Tibial artery (tissue), 4 donors: ENCODE results near the gene JMJD8.

Source experiments
- DNase-seq, 2 donors: peaks; one replicate each; pipeline ENCODE4 v3.0.0-alpha.2; 2019
- H3K27ac ChIP-seq, 2 donors: fragments of 200-600 bp; sonication (generic) in 1 of 2; 1 replicate in 1 of 2; 2 replicates in 1 of 2; pipeline ENCODE4 v1.5.1; 2018 to 2019; ENCODE audit warnings: mild to moderate bottlenecking in 1 of 2
- H3K27me3 ChIP-seq, 2 donors: fragments of 200-600 bp; sonication (generic) in 1 of 2; one replicate each; pipeline versions ENCODE4 v1.5.1 to v1.6.0; 2016 to 2019
- H3K36me3 ChIP-seq, 3 donors: fragments of 200-600 bp; sonication (generic) in 2 of 3; one replicate each; pipeline ENCODE4 v1.5.1; 2016 to 2019; ENCODE audit warnings: mild to moderate bottlenecking in 2 of 3
- H3K4me1 ChIP-seq, 4 donors: fragments of 200-600 bp; sonication (generic) in 2 of 4; 1 replicate in 3 of 4; 2 replicates in 1 of 4; pipeline ENCODE4 v1.5.1; 2016 to 2019
- H3K4me3 ChIP-seq, 2 donors: fragments of 200-600 bp; sonication (generic) in 1 of 2; 1 replicate in 1 of 2; 2 replicates in 1 of 2; pipeline ENCODE4 v1.5.1; 2018 to 2019; ENCODE audit warnings: mild to moderate bottlenecking in 2 of 2
- H3K9me3 ChIP-seq, 3 donors: fragments of 200-600 bp; sonication (generic) in 1 of 3; one replicate each; pipeline ENCODE4 v1.5.1; 2016 to 2019
- intact Hi-C: fragments of 100-400 bp; cut with DNase I; formaldehyde crosslinking; loops from one replicate; pipeline ENCODE4 v1.15.0; 2023; ENCODE audit warnings: low total_unique reads
- TF ChIP-seq, protein P1 (sequence below), 2 experiments: fragments of 200-600 bp in 1 of 2; fragments of 450-650 bp in 1 of 2; IDR thresholded peaks; one replicate each; pipeline ENCODE4 v1.5.1; 2017 to 2019; ENCODE audit warnings: antibody characterized with exemption in 2 of 2, mild to moderate bottlenecking in 1 of 2, moderate library complexity in 1 of 2

The JMJD8 gene

DNA sequence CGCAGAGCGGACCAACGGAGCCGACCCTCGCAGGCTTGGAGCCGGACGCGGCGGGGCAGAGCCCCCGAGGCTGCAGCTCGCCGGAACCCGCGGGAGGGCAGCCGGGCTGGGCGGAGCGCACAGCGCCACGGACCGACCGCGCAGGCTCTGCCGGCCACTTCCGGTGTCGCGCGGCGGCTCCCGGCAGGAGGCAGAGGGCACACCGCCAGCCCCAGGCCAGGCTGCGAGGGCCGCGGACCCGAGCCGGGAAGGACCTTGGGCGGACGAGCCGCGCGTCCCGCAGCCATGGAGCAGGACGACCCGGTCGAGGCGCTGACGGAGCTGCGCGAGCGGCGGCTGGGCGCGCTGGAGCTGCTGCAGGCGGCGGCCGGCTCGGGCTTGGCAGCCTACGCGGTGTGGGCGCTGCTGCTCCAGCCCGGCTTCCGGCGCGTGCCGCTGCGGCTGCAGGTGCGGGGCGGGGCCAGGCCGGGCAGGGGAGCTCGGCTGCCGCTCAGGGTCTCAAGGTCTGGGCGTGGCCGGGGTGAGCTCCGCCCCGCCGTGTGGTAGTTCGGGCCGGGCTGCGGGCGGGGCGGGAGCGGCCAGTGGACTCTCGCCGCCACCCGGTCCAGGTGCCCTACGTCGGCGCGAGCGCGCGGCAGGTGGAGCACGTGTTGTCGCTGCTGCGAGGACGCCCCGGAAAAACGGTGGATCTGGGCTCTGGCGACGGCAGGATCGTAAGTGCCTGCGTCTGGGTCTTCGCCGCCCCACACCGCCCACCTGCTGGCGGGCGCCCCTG, 37.0 kb upstream of the JMJD8 start, which contains the start of gene ANTKMT:
TSS of gene ANTKMT (plus strand) at position 157 of the 775 bp plus-strand sequence. CDS start at position 286, 129 bp downstream.
- H3K27me3 ChIP-seq: peaks cover 0 to 21% of the 10 kb centered on the region in 2 donors
- peak within 1 kb of the TSS; percentile 77 to 92 for H3K27ac ChIP-seq
- intact Hi-C loops: no loop called here
- H3K9me3 ChIP-seq: no peaks in the 10 kb centered on the region
- TF ChIP-seq, protein P1, sequence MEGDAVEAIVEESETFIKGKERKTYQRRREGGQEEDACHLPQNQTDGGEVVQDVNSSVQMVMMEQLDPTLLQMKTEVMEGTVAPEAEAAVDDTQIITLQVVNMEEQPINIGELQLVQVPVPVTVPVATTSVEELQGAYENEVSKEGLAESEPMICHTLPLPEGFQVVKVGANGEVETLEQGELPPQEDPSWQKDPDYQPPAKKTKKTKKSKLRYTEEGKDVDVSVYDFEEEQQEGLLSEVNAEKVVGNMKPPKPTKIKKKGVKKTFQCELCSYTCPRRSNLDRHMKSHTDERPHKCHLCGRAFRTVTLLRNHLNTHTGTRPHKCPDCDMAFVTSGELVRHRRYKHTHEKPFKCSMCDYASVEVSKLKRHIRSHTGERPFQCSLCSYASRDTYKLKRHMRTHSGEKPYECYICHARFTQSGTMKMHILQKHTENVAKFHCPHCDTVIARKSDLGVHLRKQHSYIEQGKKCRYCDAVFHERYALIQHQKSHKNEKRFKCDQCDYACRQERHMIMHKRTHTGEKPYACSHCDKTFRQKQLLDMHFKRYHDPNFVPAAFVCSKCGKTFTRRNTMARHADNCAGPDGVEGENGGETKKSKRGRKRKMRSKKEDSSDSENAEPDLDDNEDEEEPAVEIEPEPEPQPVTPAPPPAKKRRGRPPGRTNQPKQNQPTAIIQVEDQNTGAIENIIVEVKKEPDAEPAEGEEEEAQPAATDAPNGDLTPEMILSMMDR (IDR thresholded peaks at IDR 0.05): peak; percentile 7 to 22
- H3K36me3 ChIP-seq: no peaks in the 10 kb centered on the region
- peak; percentile 40 to 84 for DNase-seq
- H3K4me3 ChIP-seq: peak within 1 kb of the TSS; percentile 63 to 74
- peaks cover 0 to 43% (median 25%) of the 10 kb centered on the region in 4 donors for H3K4me1 ChIP-seq

DNA sequence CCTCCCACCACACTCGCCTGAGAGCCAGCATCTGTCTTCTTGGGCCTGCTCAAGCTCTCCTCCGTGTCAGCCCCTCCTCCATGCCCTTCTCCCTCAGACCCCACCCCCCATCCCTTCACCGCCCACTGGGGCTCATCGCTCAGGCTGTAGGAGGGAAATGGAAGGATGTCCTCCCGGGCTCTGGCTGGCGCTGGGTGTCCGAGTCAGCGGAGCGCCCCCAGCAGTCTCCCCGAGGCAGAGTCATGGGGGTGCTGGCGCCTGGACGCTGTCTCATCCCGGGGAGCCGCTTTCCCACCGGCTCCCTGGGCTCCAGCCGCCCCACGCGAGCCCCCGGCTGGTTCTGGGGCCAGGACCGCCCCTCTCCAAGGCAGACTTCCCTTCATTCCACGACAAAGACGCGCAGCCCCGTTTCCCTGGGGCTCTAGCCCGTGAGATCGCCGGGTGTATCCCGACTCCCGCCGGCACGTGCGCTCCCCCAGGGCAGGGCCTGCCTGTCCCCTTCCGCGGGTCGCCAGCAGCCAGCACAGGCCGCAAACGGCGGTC, 36.4 kb upstream of the JMJD8 start:
- Histone ChIP-seq H3K27ac (peak overlapping the region; percentile 77 to 92), H3K9me3 (no peaks in the 10 kb centered on the region), H3K4me3 (peak overlapping the region; percentile 63 to 74), H3K4me1 (peaks cover 0 to 48% (median 31%) of the 10 kb centered on the region in 4 donors), H3K27me3 (peaks cover 0 to 20% of the 10 kb centered on the region in 2 donors), H3K36me3 (no peaks in the 10 kb centered on the region)
- TF ChIP-seq, protein P1 (IDR thresholded peaks at IDR 0.05): no peak
- intact Hi-C loops: no loop called here
- DNase-seq: no peak

DNA sequence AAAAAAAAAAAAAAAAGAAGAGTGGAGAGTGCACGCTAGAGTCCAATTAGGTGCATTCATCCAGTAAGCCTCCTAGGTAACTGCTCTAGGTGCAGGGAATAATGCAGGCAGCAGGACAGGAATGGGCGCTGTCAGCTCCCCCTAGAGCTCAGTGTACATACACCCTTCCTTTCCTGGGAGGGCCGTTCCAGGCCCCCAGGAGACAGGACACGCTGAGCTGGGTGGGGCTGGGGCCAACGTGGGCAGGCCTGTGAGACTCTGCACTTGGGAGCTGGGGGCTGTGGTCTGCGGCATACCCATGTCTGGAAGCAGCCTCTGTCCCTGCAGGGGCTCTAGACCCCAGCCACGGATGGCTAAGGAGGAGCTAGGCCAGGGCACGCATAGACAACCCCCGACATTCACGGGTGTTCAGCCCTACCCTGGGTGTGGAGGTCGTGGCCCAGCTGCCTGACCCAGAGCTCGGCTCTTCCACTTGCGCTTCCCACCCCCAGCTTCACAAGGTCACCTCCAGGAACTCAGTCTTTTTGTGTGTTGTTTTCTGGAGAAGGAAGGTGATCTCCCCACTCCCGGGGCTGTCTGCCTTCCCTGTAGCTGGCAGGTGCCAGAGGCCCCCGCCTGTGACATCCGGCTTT, 35.8 kb upstream of the JMJD8 start:
- Histone ChIP-seq H3K36me3 (no peaks in the 10 kb centered on the region), H3K4me1 (peaks cover 0 to 52% (median 33%) of the 10 kb centered on the region in 4 donors), H3K27ac (peak overlapping the region; percentile 77 to 92), H3K4me3 (peak overlapping the region; percentile 63 to 74), H3K27me3 (peaks cover 0 to 14% of the 10 kb centered on the region in 2 donors), H3K9me3 (no peaks in the 10 kb centered on the region)
- no peak for DNase-seq
- TF ChIP-seq, protein P1 (IDR thresholded peaks at IDR 0.05): no peak
- intact Hi-C loops: no loop called here

DNA sequence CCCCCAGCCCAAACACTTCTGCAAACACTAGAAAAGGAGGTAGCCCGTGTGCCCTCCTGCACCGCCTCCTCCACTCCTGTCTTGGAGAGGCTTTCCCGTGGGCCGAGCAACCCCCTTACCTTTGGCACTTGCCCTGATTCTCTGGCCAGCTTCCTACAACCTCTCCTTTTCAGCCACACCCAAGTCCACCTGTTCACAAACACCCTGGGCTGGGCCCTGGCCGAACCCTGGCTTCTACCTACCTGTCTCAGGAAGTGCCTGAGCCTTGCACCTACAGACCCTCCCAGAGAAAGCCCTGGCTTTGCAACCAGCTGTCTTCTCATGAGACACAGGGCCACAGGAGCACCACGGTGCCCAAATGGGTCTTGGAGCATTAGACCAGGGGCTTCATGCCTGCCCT, 34.8 kb upstream of the JMJD8 start:
- intact Hi-C loops: no loop called here
- H3K27ac ChIP-seq: no peak overlapping the region
- H3K36me3 ChIP-seq: no peaks in the 10 kb centered on the region
- no peak for DNase-seq
- H3K4me1 ChIP-seq: peaks cover 0 to 59% (median 39%) of the 10 kb centered on the region in 4 donors
- H3K9me3 ChIP-seq: no peaks in the 10 kb centered on the region
- TF ChIP-seq, protein P1 (IDR thresholded peaks at IDR 0.05): no peak
- H3K4me3 ChIP-seq: no peak overlapping the region
- peaks cover 0 to 19% of the 10 kb centered on the region in 2 donors for H3K27me3 ChIP-seq

DNA sequence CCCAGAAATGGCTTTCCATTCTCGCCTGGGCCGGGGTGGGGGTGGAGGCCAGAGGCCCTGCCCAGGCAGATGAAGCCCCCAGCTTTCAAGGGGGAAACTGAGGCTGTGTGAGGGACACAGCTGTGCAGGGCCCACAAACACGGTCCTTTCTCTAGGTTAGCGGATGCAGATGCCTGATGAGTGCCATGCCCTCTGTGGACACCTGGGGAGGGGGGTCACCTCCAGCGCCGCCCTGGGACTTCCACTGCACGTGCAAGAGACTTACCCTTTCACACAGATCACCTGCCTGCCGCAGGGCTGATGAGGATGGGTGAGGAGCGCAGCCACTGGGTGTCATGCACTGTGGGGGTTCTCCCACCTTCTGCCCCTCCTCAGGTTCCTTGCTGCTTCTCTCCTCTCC, 34.3 kb upstream of the JMJD8 start:
- Histone ChIP-seq H3K9me3 (no peaks in the 10 kb centered on the region), H3K4me1 (peaks cover 0 to 59% (median 39%) of the 10 kb centered on the region in 4 donors), H3K36me3 (no peaks in the 10 kb centered on the region), H3K27ac (no peak overlapping the region), H3K27me3 (peaks cover 0 to 19% of the 10 kb centered on the region in 2 donors), H3K4me3 (no peak overlapping the region)
- no peak for DNase-seq
- intact Hi-C loops: no loop called here
- TF ChIP-seq, protein P1 (IDR thresholded peaks at IDR 0.05): no peak
